Parathyroid adenoma (tissue), 2 donors: ENCODE measurements around the gene DNAJC6.

ENCODE experiments used
- H2AFZ ChIP-seq: fragments of 300-600 bp; sonication (generic); one replicate; pipeline ENCODE4 v1.7.0; 2017; ENCODE audit warnings: antibody characterized with exemption, mild to moderate bottlenecking
- H3K27ac ChIP-seq: fragments of 300-600 bp; sonication (generic); one replicate; pipeline ENCODE4 v1.7.0; 2017
- H3K27me3 ChIP-seq: fragments of 300-600 bp; sonication (generic); one replicate; pipeline ENCODE4 v1.7.0; 2017; ENCODE audit warnings: low read length; ENCODE audit not compliant: control insufficient read depth, insufficient read depth
- H3K36me3 ChIP-seq: fragments of 300-600 bp; sonication (generic); one replicate; pipeline ENCODE4 v1.7.0; 2017; ENCODE audit warnings: low read length; ENCODE audit not compliant: control insufficient read depth, insufficient read depth
- H3K4me1 ChIP-seq: fragments of 300-600 bp; sonication (generic); one replicate; pipeline ENCODE4 v1.7.0; 2017; ENCODE audit warnings: control low read depth
- H3K4me2 ChIP-seq: fragments of 300-600 bp; sonication (generic); one replicate; pipeline ENCODE4 v1.7.0; 2017; ENCODE audit warnings: low read length
- H3K4me3 ChIP-seq: fragments of 300-600 bp; sonication (generic); one replicate; pipeline ENCODE4 v1.7.0; 2017; ENCODE audit warnings: low read depth, low read length
- H3K79me2 ChIP-seq: fragments of 300-600 bp; sonication (generic); one replicate; pipeline ENCODE4 v1.7.0; 2017; ENCODE audit warnings: control low read depth
- H3K9ac ChIP-seq: fragments of 300-600 bp; sonication (generic); one replicate; pipeline ENCODE4 v1.7.0; 2017; ENCODE audit warnings: mild to moderate bottlenecking
- H3K9me3 ChIP-seq: fragments of 300-600 bp; sonication (generic); one replicate; pipeline ENCODE4 v1.7.0; 2017; ENCODE audit warnings: low read length; ENCODE audit not compliant: control insufficient read depth
- TF ChIP-seq, protein P1 (sequence below): fragments of 300-600 bp; sonication (generic); IDR thresholded peaks from one replicate; pipeline ENCODE4 v1.7.0; 2017; ENCODE audit warnings: antibody characterized with exemption, mild to moderate bottlenecking
- donor health status: primary hyperparathyroidism.

The DNAJC6 gene

DNA sequence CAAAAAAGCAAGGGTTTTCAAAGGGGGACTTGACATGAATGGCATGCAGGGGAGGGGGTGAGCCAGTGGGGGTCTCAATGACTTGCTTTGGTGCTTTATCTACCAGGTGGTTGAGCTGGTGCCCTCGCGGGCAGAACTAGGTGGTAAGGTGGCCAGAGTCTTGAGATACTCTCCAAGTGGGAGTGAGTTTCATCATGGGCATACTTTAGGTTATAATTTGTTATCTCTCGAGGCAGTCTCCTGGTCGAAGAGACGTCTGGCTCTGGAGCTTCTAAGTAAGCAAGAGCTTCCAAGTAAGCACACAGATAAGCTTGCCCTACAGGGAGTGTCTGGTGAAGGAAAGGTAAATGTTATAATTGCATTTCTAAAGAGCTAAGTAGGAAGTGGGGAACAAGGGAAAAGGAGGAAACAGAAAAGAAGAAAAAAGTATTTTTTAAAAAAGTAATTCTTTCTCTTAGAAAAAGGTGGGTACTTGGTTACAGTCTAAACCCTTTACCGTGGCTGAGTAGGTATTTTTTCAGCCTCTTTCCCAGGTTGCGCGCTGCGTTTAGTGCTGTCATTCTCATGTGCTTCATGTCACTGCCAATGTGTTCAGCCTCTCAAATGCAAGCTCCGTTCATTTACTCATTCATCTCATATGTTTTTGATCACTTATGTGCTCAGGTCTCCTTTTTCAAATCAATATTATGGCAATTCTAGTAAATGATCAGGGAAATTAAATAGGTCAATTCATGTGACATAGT, 31.6 kb upstream of the DNAJC6 start:
- no peak overlapping the region for H2AFZ ChIP-seq

DNA sequence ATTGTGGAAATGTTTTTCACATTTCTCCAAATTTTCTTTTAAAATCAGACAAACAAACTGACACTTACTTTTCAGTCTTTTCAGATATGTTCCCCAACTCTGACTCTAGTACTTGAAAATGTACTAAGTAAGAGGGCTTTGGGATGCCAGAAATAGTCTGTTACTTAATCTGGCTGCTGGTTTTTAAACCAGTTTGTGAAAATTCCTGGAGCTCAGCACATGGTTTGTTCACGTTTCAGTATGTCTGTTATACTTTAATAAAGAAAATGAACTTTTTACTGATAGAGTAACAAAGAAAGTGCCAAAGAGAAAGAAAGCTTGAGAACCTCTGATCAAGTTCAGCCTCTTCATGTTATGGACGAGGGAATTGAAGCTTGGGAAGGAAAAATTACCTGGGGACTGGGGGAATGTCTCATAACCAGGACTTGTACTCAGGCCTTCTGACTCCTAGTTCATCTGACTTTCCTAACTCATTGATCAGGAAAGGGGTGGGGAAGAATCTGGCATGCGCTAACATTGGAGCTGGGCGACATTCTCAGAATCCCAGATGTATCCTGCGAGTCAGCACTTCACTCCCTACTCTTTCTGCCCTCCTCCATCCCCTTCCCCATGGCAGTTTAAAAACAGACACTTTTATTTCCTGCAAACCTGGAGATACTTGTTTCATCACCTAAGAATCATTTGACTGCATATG, 30.8 kb upstream of the DNAJC6 start:
- Histone ChIP-seq H3K79me2 (no peaks in the 10 kb centered on the region), H3K4me1 (no peaks in the 10 kb centered on the region), H3K4me3 (no peak overlapping the region), H3K27ac (no peak overlapping the region), H3K9ac (no peak overlapping the region), H3K27me3 (no peaks in the 10 kb centered on the region), H3K36me3 (no peaks in the 10 kb centered on the region), H2AFZ (no peak overlapping the region), H3K4me2 (no peak overlapping the region), H3K9me3 (no peaks in the 10 kb centered on the region)
- TF ChIP-seq, protein P1, sequence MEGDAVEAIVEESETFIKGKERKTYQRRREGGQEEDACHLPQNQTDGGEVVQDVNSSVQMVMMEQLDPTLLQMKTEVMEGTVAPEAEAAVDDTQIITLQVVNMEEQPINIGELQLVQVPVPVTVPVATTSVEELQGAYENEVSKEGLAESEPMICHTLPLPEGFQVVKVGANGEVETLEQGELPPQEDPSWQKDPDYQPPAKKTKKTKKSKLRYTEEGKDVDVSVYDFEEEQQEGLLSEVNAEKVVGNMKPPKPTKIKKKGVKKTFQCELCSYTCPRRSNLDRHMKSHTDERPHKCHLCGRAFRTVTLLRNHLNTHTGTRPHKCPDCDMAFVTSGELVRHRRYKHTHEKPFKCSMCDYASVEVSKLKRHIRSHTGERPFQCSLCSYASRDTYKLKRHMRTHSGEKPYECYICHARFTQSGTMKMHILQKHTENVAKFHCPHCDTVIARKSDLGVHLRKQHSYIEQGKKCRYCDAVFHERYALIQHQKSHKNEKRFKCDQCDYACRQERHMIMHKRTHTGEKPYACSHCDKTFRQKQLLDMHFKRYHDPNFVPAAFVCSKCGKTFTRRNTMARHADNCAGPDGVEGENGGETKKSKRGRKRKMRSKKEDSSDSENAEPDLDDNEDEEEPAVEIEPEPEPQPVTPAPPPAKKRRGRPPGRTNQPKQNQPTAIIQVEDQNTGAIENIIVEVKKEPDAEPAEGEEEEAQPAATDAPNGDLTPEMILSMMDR = no peak

More for the DNA sequence above, 31.6 kb upstream of the DNAJC6 start:
- Histone ChIP-seq H3K36me3 (no peaks in the 10 kb centered on the region), H3K4me1 (no peaks in the 10 kb centered on the region), H3K27ac (no peak overlapping the region), H3K27me3 (no peaks in the 10 kb centered on the region), H3K9ac (no peak overlapping the region), H3K9me3 (no peaks in the 10 kb centered on the region), H3K79me2 (no peaks in the 10 kb centered on the region), H3K4me3 (no peak overlapping the region), H3K4me2 (no peak overlapping the region)
- TF ChIP-seq, protein P1 = no peak

DNA sequence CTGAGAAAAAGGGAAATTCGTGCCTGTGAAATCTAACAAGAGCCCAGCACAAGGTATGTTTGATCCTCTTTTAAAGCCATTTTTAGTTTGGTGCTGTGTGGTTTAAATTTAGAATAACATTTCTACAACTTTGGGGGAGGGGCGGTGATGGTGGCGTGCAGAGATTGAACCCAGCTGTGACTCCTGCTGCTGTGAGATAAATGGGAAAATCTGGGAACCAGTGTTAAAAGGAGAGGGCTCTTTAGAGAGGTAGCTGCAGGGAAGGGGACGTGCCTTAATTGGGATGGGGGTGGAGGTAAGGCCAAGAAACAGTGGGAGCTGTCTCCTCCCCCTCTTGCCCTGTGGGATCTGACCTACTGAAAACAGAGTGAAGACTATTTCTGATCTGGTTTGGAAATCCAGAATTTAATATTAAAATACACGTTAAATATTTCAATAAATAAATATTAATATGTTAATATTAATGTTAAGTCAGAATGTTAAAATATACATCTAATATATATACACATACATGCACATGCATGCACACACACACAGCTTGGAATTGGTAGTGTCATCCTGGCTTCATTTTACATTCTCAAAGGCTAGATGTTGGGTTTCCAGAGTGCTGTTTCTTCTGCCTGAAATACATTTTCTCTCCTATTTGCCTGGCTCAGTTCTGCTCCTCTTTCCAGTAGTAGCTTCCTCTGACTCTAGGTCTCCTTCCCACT, 30.1 kb upstream of the DNAJC6 start:
- Histone ChIP-seq H3K4me3 (no peak overlapping the region), H3K4me2 (no peak overlapping the region), H3K9ac (no peak overlapping the region), H3K4me1 (no peaks in the 10 kb centered on the region), H3K79me2 (no peaks in the 10 kb centered on the region), H3K27ac (no peak overlapping the region), H3K36me3 (no peaks in the 10 kb centered on the region), H3K9me3 (no peaks in the 10 kb centered on the region), H3K27me3 (no peaks in the 10 kb centered on the region), H2AFZ (no peak overlapping the region)
- TF ChIP-seq, protein P1 = no peak

DNA sequence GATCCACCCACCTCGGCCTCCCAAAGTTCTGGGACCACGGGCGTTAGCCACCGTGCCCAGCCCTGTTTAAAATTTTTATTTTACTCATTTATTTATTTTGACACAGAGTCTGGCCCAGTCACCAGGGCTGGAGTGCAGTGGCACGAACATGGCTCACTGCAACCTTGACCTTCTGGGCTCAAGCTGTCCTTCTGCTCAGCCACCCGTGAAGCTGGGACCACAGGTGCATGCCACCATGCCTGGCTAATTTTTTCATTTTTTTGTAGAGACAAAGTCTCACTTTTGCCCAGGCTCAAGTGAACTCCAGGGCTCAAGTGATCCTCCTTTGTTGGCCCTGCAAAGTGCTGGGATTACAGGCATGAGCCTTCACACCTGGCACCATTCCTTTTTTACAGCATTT, 27.5 kb upstream of the DNAJC6 start:
- H3K4me3 ChIP-seq = no peak overlapping the region
- H3K27ac ChIP-seq = no peak overlapping the region

More for the DNA sequence above, 27.5 kb upstream of the DNAJC6 start:
- no peak overlapping the region for H2AFZ ChIP-seq
- no peaks in the 10 kb centered on the region for H3K4me1 ChIP-seq
- H3K9ac ChIP-seq = no peak overlapping the region
- TF ChIP-seq, protein P1 = no peak
- no peaks in the 10 kb centered on the region for H3K79me2 ChIP-seq
- H3K27me3 ChIP-seq = no peaks in the 10 kb centered on the region
- no peaks in the 10 kb centered on the region for H3K36me3 ChIP-seq
- H3K4me2 ChIP-seq = no peak overlapping the region
- H3K9me3 ChIP-seq = no peaks in the 10 kb centered on the region
